ENCODE data around the gene TRIM8. TPM values are rescaled to one million over a fixed set of nuclear protein-coding genes. Genes with fewer than 3 reads are reported as not detected.

The TRIM8 gene
- total RNA-seq, 1 experiment from 2014 or later = 91.6 TPM

- BruUV-seq (replicated peaks) = TSS peak; percentile 24
- ATAC-seq = peak; percentile 71
These were observed 14.3 kb upstream of the TRIM8 start for GRCh38 chr10:102629661-102630614.

GRCh38 chr10:102630663-102631062, 13.6 kb upstream of the TRIM8 start:
- H2AFZ ChIP-seq (ENCODE audit: low read depth, low read length, poor library complexity, severe bottlenecking) = no peak overlapping the region
- H3K9me2 ChIP-seq (ENCODE audit: insufficient read depth) = no peaks in the 10 kb centered on the region
- DNase-seq (ENCODE audit: low read depth, low spot score) (no peak), ATAC-seq (no peak)
- H4K20me1 ChIP-seq (ENCODE audit: insufficient read depth) = no peaks in the 10 kb centered on the region
- intact Hi-C loops (cut with micrococcal nuclease) = no loop called here
- H3K27ac ChIP-seq (ENCODE audit: low read depth, low read length) = peak overlapping the region; percentile 61
- CTCF ChIA-PET = interaction anchor here (0.8 to 1.3 kb wide), 2 partner anchors 15 to 35 kb away, joined by 3 to 4 read pairs; no protein-coding TSS in a partner anchor
- H3K9ac ChIP-seq (ENCODE audit: low read length) = peak overlapping the region; percentile 58; the same call in 1 of the 2 replicates
- H3K36me3 ChIP-seq (ENCODE audit: control insufficient read depth in 1 of 2, insufficient read depth in 2 of 2, low read length in 2 of 2) = no peaks in the 10 kb centered on the region
- no peak overlapping the region for H3K4me3 ChIP-seq (replicated peaks in 1 of 2; ENCODE audit: low read depth in 1 of 2, low read length in 2 of 2)
- POLR2A ChIA-PET = no interaction called here
- no peak for TF ChIP-seq CBX3 (IDR thresholded peaks at IDR 0.05; ENCODE audit: low read depth)
- no peak for TF ChIP-seq CTCF (IDR thresholded peaks at IDR 0.05 in 2 of 3, conservative IDR thresholded peaks at IDR 0.05 in 1 of 3; ENCODE audit: borderline replicate concordance in 1 of 3, insufficient read depth in 1 of 3, low read depth in 2 of 3, low read length in 2 of 3)
- TF ChIP-seq, protein P1, sequence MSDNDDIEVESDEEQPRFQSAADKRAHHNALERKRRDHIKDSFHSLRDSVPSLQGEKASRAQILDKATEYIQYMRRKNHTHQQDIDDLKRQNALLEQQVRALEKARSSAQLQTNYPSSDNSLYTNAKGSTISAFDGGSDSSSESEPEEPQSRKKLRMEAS (IDR thresholded peaks at IDR 0.05) = no peak
- TF ChIP-seq REST (IDR thresholded peaks at IDR 0.05; ENCODE audit: low read depth) = no peak
- no peak for TF ChIP-seq SRF (IDR thresholded peaks at IDR 0.05; ENCODE audit: low read depth)
- no peak for TF ChIP-seq SIN3A (IDR thresholded peaks at IDR 0.05; ENCODE audit: low read depth)
- BruUV-seq (replicated peaks) = no TSS peak
- H3K79me2 ChIP-seq (ENCODE audit: insufficient read depth, low read length) = no peaks in the 10 kb centered on the region
- H3K27me3 ChIP-seq (ENCODE audit: insufficient read depth, low read length) = no peaks in the 10 kb centered on the region
- RAD21 ChIA-PET (ENCODE audit: low non-redundant PET in 1 of 2, low total read pairs in 2 of 2, uncharacterized antibody in 2 of 2, unreplicated experiment in 2 of 2) = interaction anchor here in 1 of 2 experiments (1.2 kb wide), 1 partner anchor 15 kb away, joined by 3 read pairs; no protein-coding TSS in a partner anchor
- peaks cover 68 to 96% of the 10 kb centered on the region in 2 experiments for H3K4me1 ChIP-seq (ENCODE audit: control insufficient read depth in 1 of 2, insufficient read depth in 2 of 2, low read length in 2 of 2)
- peak overlapping the region; percentile 77 for H3K4me2 ChIP-seq (ENCODE audit: low read length)
- no peaks in the 10 kb centered on the region for H3K9me3 ChIP-seq (ENCODE audit: control insufficient read depth in 1 of 2, insufficient read depth in 1 of 2, low read depth in 1 of 2, low read length in 2 of 2)

More at GRCh38 chr10:102629661-102630614, 14.3 kb upstream of the TRIM8 start:
- POLR2A ChIA-PET = interaction anchor here (1.0 to 2.3 kb wide), 2 partner anchors 16 to 85 kb away, joined by 3 to 10 read pairs; partner anchors contain the start of genes ARL3 and SFXN2
- no peaks in the 10 kb centered on the region for H3K9me2 ChIP-seq (ENCODE audit: insufficient read depth)
- no peaks in the 10 kb centered on the region for H3K27me3 ChIP-seq (ENCODE audit: insufficient read depth, low read length)
- peak overlapping the region; percentile 58 for H3K9ac ChIP-seq (ENCODE audit: low read length)
- no peaks in the 10 kb centered on the region for H3K9me3 ChIP-seq (ENCODE audit: control insufficient read depth in 1 of 2, insufficient read depth in 1 of 2, low read depth in 1 of 2, low read length in 2 of 2)
- peaks cover 61 to 89% of the 10 kb centered on the region in 2 experiments for H3K4me1 ChIP-seq (ENCODE audit: control insufficient read depth in 1 of 2, insufficient read depth in 2 of 2, low read length in 2 of 2)
- DNase-seq (ENCODE audit: low read depth, low spot score) = no peak
- peak overlapping the region in 1 of 2 experiments; percentile 21; a peak in 2 of 4 replicates for H3K4me3 ChIP-seq (replicated peaks in 1 of 2; ENCODE audit: low read depth in 1 of 2, low read length in 2 of 2)
- H2AFZ ChIP-seq (ENCODE audit: low read depth, low read length, poor library complexity, severe bottlenecking) = no peak overlapping the region
- H3K27ac ChIP-seq (ENCODE audit: low read depth, low read length) = peak overlapping the region; percentile 61
- CTCF ChIA-PET = interaction anchor here (0.6 to 1.5 kb wide), 5 partner anchors 15 to 425 kb away, joined by 3 to 4 read pairs (median 4); no protein-coding TSS in a partner anchor
- RAD21 ChIA-PET (ENCODE audit: low non-redundant PET in 1 of 2, low total read pairs in 2 of 2, uncharacterized antibody in 2 of 2, unreplicated experiment in 2 of 2) = interaction anchor here in 1 of 2 experiments (1.2 kb wide), 1 partner anchor 16 kb away, joined by 3 read pairs; no protein-coding TSS in a partner anchor
- H3K36me3 ChIP-seq (ENCODE audit: control insufficient read depth in 1 of 2, insufficient read depth in 2 of 2, low read length in 2 of 2) = no peaks in the 10 kb centered on the region
- no peaks in the 10 kb centered on the region for H3K79me2 ChIP-seq (ENCODE audit: insufficient read depth, low read length)
- H4K20me1 ChIP-seq (ENCODE audit: insufficient read depth) = no peaks in the 10 kb centered on the region
- peak overlapping the region; percentile 77 for H3K4me2 ChIP-seq (ENCODE audit: low read length)
- peak; percentile 30; the same call in 1 of the 2 replicates for TF ChIP-seq POLR2AphosphoS5 (IDR thresholded peaks at IDR 0.05; ENCODE audit: low read depth, low read length)
- no peak for TF ChIP-seq ELF1 (IDR thresholded peaks at IDR 0.05; ENCODE audit: borderline replicate concordance, low read depth)
- intact Hi-C loops (cut with micrococcal nuclease) = no loop called here
